GM18507 (cell line): ENCODE data around the gene STK24.
A peak's percentile ranks its signal among the peaks of the same experiment; 100 is the strongest.

Source experiments
- DNase-seq: peaks from one replicate; pipeline ENCODE4 v3.0.0; 2011; ENCODE audit warnings: low read depth; ENCODE audit not compliant: insufficient read length; ENCODE audit errors: extremely low spot score
- FAIRE-seq: peaks from 2 replicates; lab custom pipeline; 2011; peaks lifted over from hg19 to GRCh38; lab: Jason Lieb, UNC

The STK24 gene

GRCh38 chr13:98519976-98520375, 56.9 kb downstream of the STK24 start:
- FAIRE-seq, result no peak
- DNase-seq, result no peak

GRCh38 chr13:98517576-98518310, 59.2 kb downstream of the STK24 start:
- no peak for DNase-seq
- peak; percentile 82 for FAIRE-seq

- FAIRE-seq (peak; percentile 59), DNase-seq (no peak)
These were observed 61.0 kb downstream of the STK24 start for GRCh38 chr13:98515818-98516465.

GRCh38 chr13:98514288-98514687, 62.6 kb downstream of the STK24 start:
- peak; percentile 24 for FAIRE-seq
- DNase-seq, result no peak

- DNase-seq, result no peak
- FAIRE-seq, result no peak
These were observed 63.1 kb downstream of the STK24 start for GRCh38 chr13:98513837-98514236.

- DNase-seq, result no peak
These were observed 63.9 kb downstream of the STK24 start for GRCh38 chr13:98512774-98513665.

GRCh38 chr13:98511435-98511834, 65.5 kb downstream of the STK24 start:
- FAIRE-seq (peak; percentile 18), DNase-seq (no peak)

More at GRCh38 chr13:98512774-98513665, 63.9 kb downstream of the STK24 start:
- FAIRE-seq, result no peak

- no peak for DNase-seq
- no peak for FAIRE-seq
These were observed 66.8 kb downstream of the STK24 start for GRCh38 chr13:98510156-98510509.

GRCh38 chr13:98509271-98510155, 67.4 kb downstream of the STK24 start:
- FAIRE-seq (peak; percentile 75), DNase-seq (no peak)

- DNase-seq (no peak), FAIRE-seq (no peak)
These were observed 68.2 kb downstream of the STK24 start for GRCh38 chr13:98508685-98509084.

- FAIRE-seq, result peak; percentile 15
- DNase-seq, result no peak
These were observed 68.6 kb downstream of the STK24 start for GRCh38 chr13:98508280-98508679.

- FAIRE-seq (no peak), DNase-seq (no peak)
These were observed 69.6 kb downstream of the STK24 start for GRCh38 chr13:98507282-98507797.

GRCh38 chr13:98506728-98507230, 70.1 kb downstream of the STK24 start:
- FAIRE-seq, result no peak
- no peak for DNase-seq

GRCh38 chr13:98506322-98506721, 70.6 kb downstream of the STK24 start:
- FAIRE-seq (no peak), DNase-seq (no peak)

- no peak for DNase-seq
- no peak for FAIRE-seq
These were observed 71.7 kb downstream of the STK24 start for GRCh38 chr13:98505217-98505616.

GRCh38 chr13:98504371-98504963, 72.4 kb downstream of the STK24 start:
- FAIRE-seq, result peak; percentile 81
- DNase-seq, result no peak

- FAIRE-seq (no peak), DNase-seq (no peak)
These were observed 72.9 kb downstream of the STK24 start for GRCh38 chr13:98504029-98504351.

GRCh38 chr13:98503175-98504028, 73.5 kb downstream of the STK24 start:
- FAIRE-seq (no peak), DNase-seq (no peak)
